ENCODE data around the gene TPX2.

The TPX2 gene

GRCh38 chr20:31710423-31711108, 28.5 kb upstream of the TPX2 start:
- Histone ChIP-seq H3K27me3 (ENCODE audit: insufficient read depth, poor library complexity, severe bottlenecking) (no peaks in the 10 kb centered on the region), H3K27ac (ENCODE audit: poor library complexity, severe bottlenecking) (peak overlapping the region; percentile 99), H3K4me1 (ENCODE audit: insufficient read depth, poor library complexity, severe bottlenecking) (peaks cover 83% of the 10 kb centered on the region), H3K4me3 (ENCODE audit: severe bottlenecking) (no peak overlapping the region), H3K9me3 (ENCODE audit: severe bottlenecking) (no peaks in the 10 kb centered on the region), H3K36me3 (ENCODE audit: low read depth) (peaks cover 92% of the 10 kb centered on the region)
- DNase-seq (ENCODE audit: low spot score) (peak; percentile 100), ATAC-seq (ENCODE audit: low read depth) (peak; percentile 75)
- TF ChIP-seq CTCF (IDR thresholded peaks at IDR 0.05; ENCODE audit: poor library complexity, severe bottlenecking), result no peak

GRCh38 chr20:31711179-31712111, 27.6 kb upstream of the TPX2 start:
- no peaks in the 10 kb centered on the region for H3K27me3 ChIP-seq (ENCODE audit: insufficient read depth, poor library complexity, severe bottlenecking)
- DNase-seq (ENCODE audit: low spot score) (no peak), ATAC-seq (ENCODE audit: low read depth) (no peak)
- TF ChIP-seq CTCF (IDR thresholded peaks at IDR 0.05; ENCODE audit: poor library complexity, severe bottlenecking), result no peak
- no peak overlapping the region for H3K4me3 ChIP-seq (ENCODE audit: severe bottlenecking)
- peaks cover 82% of the 10 kb centered on the region for H3K4me1 ChIP-seq (ENCODE audit: insufficient read depth, poor library complexity, severe bottlenecking)
- H3K27ac ChIP-seq (ENCODE audit: poor library complexity, severe bottlenecking), result peak overlapping the region; percentile 99
- H3K9me3 ChIP-seq (ENCODE audit: severe bottlenecking), result no peaks in the 10 kb centered on the region
- H3K36me3 ChIP-seq (ENCODE audit: low read depth), result peaks cover 92% of the 10 kb centered on the region

- Histone ChIP-seq H3K27me3 (ENCODE audit: insufficient read depth, poor library complexity, severe bottlenecking) (no peaks in the 10 kb centered on the region), H3K4me3 (ENCODE audit: severe bottlenecking) (no peak overlapping the region), H3K4me1 (ENCODE audit: insufficient read depth, poor library complexity, severe bottlenecking) (peaks cover 82% of the 10 kb centered on the region), H3K36me3 (ENCODE audit: low read depth) (peaks cover 92% of the 10 kb centered on the region), H3K9me3 (ENCODE audit: severe bottlenecking) (no peaks in the 10 kb centered on the region), H3K27ac (ENCODE audit: poor library complexity, severe bottlenecking) (peak overlapping the region; percentile 99)
- no peak for TF ChIP-seq CTCF (IDR thresholded peaks at IDR 0.05; ENCODE audit: poor library complexity, severe bottlenecking)
- DNase-seq (ENCODE audit: low spot score) (no peak), ATAC-seq (ENCODE audit: low read depth) (no peak)
Measured at GRCh38 chr20:31712112-31712553, 27.0 kb upstream of the TPX2 start.

- Histone ChIP-seq H3K9me3 (ENCODE audit: severe bottlenecking) (no peaks in the 10 kb centered on the region), H3K4me1 (ENCODE audit: insufficient read depth, poor library complexity, severe bottlenecking) (peaks cover 86% of the 10 kb centered on the region), H3K4me3 (ENCODE audit: severe bottlenecking) (no peak overlapping the region), H3K27me3 (ENCODE audit: insufficient read depth, poor library complexity, severe bottlenecking) (no peaks in the 10 kb centered on the region), H3K27ac (ENCODE audit: poor library complexity, severe bottlenecking) (peak overlapping the region; percentile 99), H3K36me3 (ENCODE audit: low read depth) (peaks cover 92% of the 10 kb centered on the region)
- no peak for TF ChIP-seq CTCF (IDR thresholded peaks at IDR 0.05; ENCODE audit: poor library complexity, severe bottlenecking)
- ATAC-seq (ENCODE audit: low read depth), result peak; percentile 61
- DNase-seq (ENCODE audit: low spot score), result peak; percentile 97
Measured at GRCh38 chr20:31712564-31713311, 26.4 kb upstream of the TPX2 start.
